ENCODE measurements around the gene ART3. TPM values are rescaled to one million over a fixed set of nuclear protein-coding genes. Genes with fewer than 3 reads are reported as not detected.

The ART3 gene
- total and polyA plus RNA-seq, 2 donors (not counting 1 experiment from before 2014, with no cell fraction given) = not detected

- no peak for ATAC-seq (ENCODE audit: low read depth)
Measured at GRCh38 chr4:76160355-76160754, 85.8 kb downstream of the ART3 start.

More at GRCh38 chr4:76160355-76160754, 85.8 kb downstream of the ART3 start:
- Mint-ChIP-seq H3K27ac (no peak overlapping the region), H3K4me1 (no peaks in the 10 kb centered on the region), H3K27me3 (no peaks in the 10 kb centered on the region), H3K9me3 (ENCODE audit: insufficient read depth) (no peaks in the 10 kb centered on the region), H3K4me3 (no peak overlapping the region)
- Histone ChIP-seq H3K9me3 (ENCODE audit: control extremely low read depth in 1 of 3, control insufficient read depth in 2 of 3, insufficient read depth in 1 of 3, low read length in 2 of 3) (no peaks in the 10 kb centered on the region), H3K27ac (ENCODE audit: low read length in 2 of 2) (no peak overlapping the region), H3K27me3 (replicated peaks in 1 of 4; ENCODE audit: control extremely low read depth in 1 of 4, control insufficient read depth in 3 of 4, insufficient read depth in 4 of 4, low read length in 3 of 4) (no peaks in the 10 kb centered on the region), H3K36me3 (replicated peaks in 1 of 2; ENCODE audit: control extremely low read depth in 1 of 2, control insufficient read depth in 1 of 2, extremely low read depth in 1 of 2, insufficient read depth in 2 of 2, low read length in 1 of 2) (peaks cover 6 to 30% of the 10 kb centered on the region in 2 experiments), H3K9ac (ENCODE audit: low read length) (no peak overlapping the region), H3K4me2 (replicated peaks; ENCODE audit: low read depth, low read length, poor library complexity, severe bottlenecking) (no peak overlapping the region), H3K4me1 (ENCODE audit: control insufficient read depth in 2 of 2, insufficient read depth in 2 of 2, low read length in 2 of 2) (no peaks in the 10 kb centered on the region), H3K4me3 (ENCODE audit: control extremely low read depth in 1 of 5, extremely low read depth in 1 of 5, insufficient read depth in 1 of 5, low read depth in 2 of 5, low read length in 4 of 5) (no peak overlapping the region), H2AFZ (ENCODE audit: insufficient read depth, low read depth, low read length, poor library complexity, severe bottlenecking) (no peak overlapping the region), H4K20me1 (ENCODE audit: control insufficient read depth, insufficient read depth, low read length, poor library complexity, severe bottlenecking) (no peaks in the 10 kb centered on the region), H3K79me2 (ENCODE audit: control insufficient read depth, insufficient read depth, low read length) (no peaks in the 10 kb centered on the region)
- no CpG with 5 or more reads among the region's 2 CpGs for WGBS (ENCODE audit: insufficient coverage)
- no peak for DNase-seq
- CTCF ChIA-PET = interaction anchor here (1.9 kb wide), 1 partner anchor 20 kb away, joined by 11 read pairs; no protein-coding TSS in a partner anchor
- POLR2A ChIA-PET = no interaction called here
- no peak for TF ChIP-seq CTCF (IDR thresholded peaks at IDR 0.05)
- no peak for TF ChIP-seq EZH2 (IDR thresholded peaks at IDR 0.05; ENCODE audit: borderline replicate concordance, insufficient read depth, low read depth, low read length, poor library complexity, severe bottlenecking)
- intact Hi-C loops (cut with micrococcal nuclease) = no loop called here

Other genes with a start within 250 kb of the ART3 start
- gene PPEF2, start 172.3 kb upstream of the ART3 start, total RNA-seq = 0.07 and 0.24 TPM in 2 replicates
- gene PPEF2, start 172.3 kb upstream of the ART3 start, polyA plus RNA-seq = 0.10 and 0.32 TPM in 2 replicates
- 50.4 and 51.4 TPM in 2 replicates for gene NAAA, start 133.7 kb upstream of the ART3 start, total RNA-seq
- 51.4 and 55.2 TPM in 2 replicates for gene NAAA, start 133.7 kb upstream of the ART3 start, polyA plus RNA-seq
- 44.4 and 51.4 TPM in 2 replicates for gene SDAD1, start 83.8 kb upstream of the ART3 start, total RNA-seq
- 12.3 and 13.3 TPM in 2 replicates for gene SDAD1, start 83.8 kb upstream of the ART3 start, polyA plus RNA-seq
- gene CXCL9, start 67.2 kb upstream of the ART3 start, total RNA-seq = not detected in 2 replicates
- gene CXCL9, start 67.2 kb upstream of the ART3 start, polyA plus RNA-seq = not detected in 2 replicates
- not detected in 2 replicates for gene CXCL10, start 51.2 kb upstream of the ART3 start, total RNA-seq
- gene CXCL10, start 51.2 kb upstream of the ART3 start, polyA plus RNA-seq = 0.07 TPM in 1 of 2 replicates, not detected in the other
- gene CXCL11, start 38.6 kb upstream of the ART3 start, total RNA-seq = not detected in 2 replicates
- not detected in 2 replicates for gene CXCL11, start 38.6 kb upstream of the ART3 start, polyA plus RNA-seq
- gene NUP54, start 73.7 kb downstream of the ART3 start, total RNA-seq = 71.0 and 71.4 TPM in 2 replicates
- 17.4 and 20.4 TPM in 2 replicates for gene NUP54, start 73.7 kb downstream of the ART3 start, polyA plus RNA-seq
- 30.3 and 31.5 TPM in 2 replicates for gene SCARB2, start 139.1 kb downstream of the ART3 start, total RNA-seq
- gene SCARB2, start 139.1 kb downstream of the ART3 start, polyA plus RNA-seq = 7.8 and 14.7 TPM in 2 replicates
- gene FAM47E, start 177.0 kb downstream of the ART3 start, total RNA-seq = 1.3 and 1.7 TPM in 2 replicates
- 0.15 and 0.42 TPM in 2 replicates for gene FAM47E, start 177.0 kb downstream of the ART3 start, polyA plus RNA-seq
- not detected in 2 replicates for gene STBD1, start 232.0 kb downstream of the ART3 start, total RNA-seq
- gene STBD1, start 232.0 kb downstream of the ART3 start, polyA plus RNA-seq = 0.03 TPM in 1 of 2 replicates, not detected in the other